K562 (cell line): ENCODE data around the gene TRUB2. TPM values are rescaled to one million over a fixed set of nuclear protein-coding genes. Genes with fewer than 3 reads are reported as not detected.
A peak's percentile ranks its signal among the peaks of the same experiment; 100 is the strongest.

Experiments
- BRCA1 ChIP-seq, 2 experiments: fragments of 450-650 bp in 1 of 2; sonication (generic) in 1 of 2; formaldehyde crosslinking in 1 of 2; IDR thresholded peaks; 2 replicates each; pipeline versions ENCODE4 v1.5.0 to v1.6.1; 2017 to 2020; ENCODE audit warnings: mild to moderate bottlenecking in 1 of 2, missing genetic modification reagents in 1 of 2
- CBX8 ChIP-seq: fragments of 200-600 bp; sonication (generic); IDR thresholded peaks from 2 replicates; pipeline ENCODE4 v1.6.1; 2012; ENCODE audit warnings: borderline replicate concordance, mixed run types, low read depth, mild to moderate bottlenecking, moderate library complexity, mixed read lengths, low read length, control low read depth, inconsistent platforms; ENCODE audit not compliant: poor library complexity, severe bottlenecking; ENCODE audit errors: extremely low read depth
- MAFK ChIP-seq: IDR thresholded peaks from 2 replicates; pipeline ENCODE4 v1.6.1; 2011; ENCODE audit warnings: low read length, improper control_type of control experiment
- PHF20 ChIP-seq: fragments of 450-650 bp; IDR thresholded peaks from 2 replicates; pipeline ENCODE4 v1.6.1; 2018; ENCODE audit not compliant: partially characterized antibody
- RBM14 ChIP-seq: fragments of 200-400 bp; formaldehyde crosslinking; IDR thresholded peaks from 2 replicates; pipeline ENCODE4 v1.6.1; 2018; ENCODE audit warnings: low read depth, mild to moderate bottlenecking, low read length, moderate library complexity, borderline replicate concordance; ENCODE audit not compliant: insufficient read depth
- SMARCA5 ChIP-seq: fragments of 450-650 bp; IDR thresholded peaks from 2 replicates; pipeline ENCODE4 v1.6.1; 2016
- SP2 ChIP-seq: IDR thresholded peaks from 2 replicates; pipeline ENCODE4 v1.6.1; 2011; ENCODE audit warnings: mild to moderate bottlenecking, low read depth, low read length, moderate library complexity; ENCODE audit not compliant: poor library complexity, severe bottlenecking; ENCODE audit errors: extremely low read depth
- ZBED1 ChIP-seq: IDR thresholded peaks from 2 replicates; pipeline ENCODE4 v1.6.1; 2014
- ZNF561 ChIP-seq: fragments of 450-650 bp; formaldehyde crosslinking; conservative IDR thresholded peaks from 2 replicates; pipeline ENCODE4 v1.4.0; 2020; ENCODE audit warnings: mild to moderate bottlenecking, moderate library complexity
- ZNF644 ChIP-seq: fragments of 200-800 bp; sonication (Bioruptor generic); IDR thresholded peaks from 2 replicates; pipeline ENCODE4 v1.6.1; 2016; ENCODE audit warnings: low read depth, missing genetic modification characterization, missing compliant biosample characterization
- ZNF75A ChIP-seq: fragments of 450-650 bp; formaldehyde crosslinking; IDR thresholded peaks from 2 replicates; pipeline ENCODE4 v1.4.0; 2020; ENCODE audit warnings: mild to moderate bottlenecking
- polyA plus RNA-seq, 8 experiments: library from polyadenylated mRNA; depleted of rRNA in 4 of 8; stranded (reverse) in 5 of 8; unstranded in 3 of 8; fragments of >200 nt; fragmentation: Nextera tagmentation in 2 of 8; fragmentation: Illumina TruSeq in 1 of 8; extraction: Ambion mirVana in 2 of 8; extraction: Trizol in 1 of 8; gene quantifications; 2 replicates each; pipeline versions ENCODE4 v1.2.1 to v1.2.3, GENCODE V29; 2011 to 2014; ENCODE audit warnings: inconsistent platforms in 1 of 8, missing spikeins in 1 of 8
- total RNA-seq, 7 experiments: library from RNA; depleted of rRNA in 6 of 7; stranded (reverse); fragments of >200 nt in 6 of 7; fragmentation: Illumina TruSeq in 2 of 7; extraction: Trizol in 2 of 7; gene quantifications; 2 replicates each; pipeline versions ENCODE4 v1.2.1 to v1.2.3, GENCODE V29; 2011 to 2021; ENCODE audit warnings: low replicate concordance in 1 of 7
- TF ChIP-seq, protein P1 (sequence below): fragments of 250-450 bp; sonication (Bioruptor Pico); IDR thresholded peaks from 2 replicates; pipeline ENCODE4 v1.8.0; 2022; ENCODE audit warnings: moderate library complexity, mild to moderate bottlenecking, inconsistent platforms
- TF ChIP-seq, protein P2 (sequence below): fragments of 250-450 bp; sonication (Bioruptor Pico); IDR thresholded peaks from 2 replicates; pipeline ENCODE4 v1.9.0; 2021; ENCODE audit warnings: mild to moderate bottlenecking, inconsistent platforms
- TF ChIP-seq, protein P3 (sequence below), 3 experiments: fragments of 200-800 bp in 1 of 3; sonication (Bioruptor generic) in 1 of 3; sonication (generic) in 1 of 3; formaldehyde crosslinking in 1 of 3; IDR thresholded peaks; 2 replicates each; pipeline versions ENCODE4 v1.6.1 to v1.8.0; 2016 to 2022; ENCODE audit warnings: mild to moderate bottlenecking in 2 of 3, missing compliant biosample characterization in 2 of 3, missing genetic modification characterization in 2 of 3, missing genetic modification reagents in 1 of 3
- TF ChIP-seq, protein P4 (sequence below): fragments of 450-650 bp; IDR thresholded peaks from 2 replicates; pipeline ENCODE4 v1.6.1; 2018; ENCODE audit not compliant: partially characterized antibody

TRUB2 gene
- total and polyA plus RNA-seq, 9 of the 15 experiments (the other 6 are each of a cell fraction or from before 2014, with no cell fraction given) = 9.3 to 110 (median 63.0) TPM

DNA sequence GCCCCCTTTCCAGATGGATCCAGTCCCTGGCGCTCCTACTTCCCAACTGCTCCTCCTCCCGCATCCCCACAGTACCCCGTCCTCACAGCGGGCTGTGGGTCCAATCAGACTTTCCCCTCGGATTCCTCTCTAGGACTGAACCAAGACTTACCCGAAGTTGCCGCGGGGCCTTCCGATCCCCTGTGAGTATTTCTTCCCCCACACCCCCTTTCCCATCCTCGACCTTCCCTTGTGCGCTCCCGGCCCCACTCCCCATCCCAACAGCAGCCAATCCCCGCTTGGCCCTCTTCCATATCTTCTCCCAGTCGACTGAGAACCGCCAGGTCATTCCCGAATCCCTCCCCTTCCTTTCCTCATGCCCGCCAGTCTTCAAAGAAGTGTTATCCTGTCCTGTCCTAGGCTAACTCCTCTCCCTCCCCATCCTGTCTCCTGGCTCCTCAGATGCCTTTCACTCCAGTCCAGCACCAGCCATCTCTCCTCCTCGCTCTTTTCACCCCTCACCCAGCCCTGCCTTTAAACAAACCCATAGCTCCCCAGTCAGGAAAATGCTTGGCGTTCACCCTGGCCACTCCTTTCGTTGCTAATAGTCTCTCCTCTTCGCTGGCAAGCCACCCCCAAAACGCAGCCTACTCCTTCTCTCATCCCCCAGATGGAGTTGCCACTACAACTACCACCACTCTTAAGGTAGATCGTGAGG is 45.5 kb downstream of the TRUB2 start (continued):
- TF ChIP-seq SP2 (no peak), ZBED1 (no peak), MAFK (0 out of 2 replicates have a peak, but pooled peaks have one; percentile 3), ZNF644 (tag) (no peak), ZNF561 (CRISPR knock-in tag) (no peak; the same call in 1 of the 2 replicates), SMARCA5 (no peak), ZNF75A (CRISPR knock-in tag) (0 out of 2 replicates have a peak, but pooled peaks have one; percentile 11), PHF20 (no peak), RBM14 (no peak), CBX8 (no peak), BRCA1 (IDR thresholded peaks at IDR 0.05) (no peak), BRCA1 (CRISPR knock-in tag; IDR thresholded peaks at IDR 0.05) (no peak)
- TF ChIP-seq, protein P1, sequence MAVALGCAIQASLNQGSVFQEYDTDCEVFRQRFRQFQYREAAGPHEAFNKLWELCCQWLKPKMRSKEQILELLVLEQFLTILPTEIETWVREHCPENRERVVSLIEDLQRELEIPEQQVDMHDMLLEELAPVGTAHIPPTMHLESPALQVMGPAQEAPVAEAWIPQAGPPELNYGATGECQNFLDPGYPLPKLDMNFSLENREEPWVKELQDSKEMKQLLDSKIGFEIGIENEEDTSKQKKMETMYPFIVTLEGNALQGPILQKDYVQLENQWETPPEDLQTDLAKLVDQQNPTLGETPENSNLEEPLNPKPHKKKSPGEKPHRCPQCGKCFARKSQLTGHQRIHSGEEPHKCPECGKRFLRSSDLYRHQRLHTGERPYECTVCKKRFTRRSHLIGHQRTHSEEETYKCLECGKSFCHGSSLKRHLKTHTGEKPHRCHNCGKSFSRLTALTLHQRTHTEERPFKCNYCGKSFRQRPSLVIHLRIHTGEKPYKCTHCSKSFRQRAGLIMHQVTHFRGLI = no peak
- TF ChIP-seq, protein P2, sequence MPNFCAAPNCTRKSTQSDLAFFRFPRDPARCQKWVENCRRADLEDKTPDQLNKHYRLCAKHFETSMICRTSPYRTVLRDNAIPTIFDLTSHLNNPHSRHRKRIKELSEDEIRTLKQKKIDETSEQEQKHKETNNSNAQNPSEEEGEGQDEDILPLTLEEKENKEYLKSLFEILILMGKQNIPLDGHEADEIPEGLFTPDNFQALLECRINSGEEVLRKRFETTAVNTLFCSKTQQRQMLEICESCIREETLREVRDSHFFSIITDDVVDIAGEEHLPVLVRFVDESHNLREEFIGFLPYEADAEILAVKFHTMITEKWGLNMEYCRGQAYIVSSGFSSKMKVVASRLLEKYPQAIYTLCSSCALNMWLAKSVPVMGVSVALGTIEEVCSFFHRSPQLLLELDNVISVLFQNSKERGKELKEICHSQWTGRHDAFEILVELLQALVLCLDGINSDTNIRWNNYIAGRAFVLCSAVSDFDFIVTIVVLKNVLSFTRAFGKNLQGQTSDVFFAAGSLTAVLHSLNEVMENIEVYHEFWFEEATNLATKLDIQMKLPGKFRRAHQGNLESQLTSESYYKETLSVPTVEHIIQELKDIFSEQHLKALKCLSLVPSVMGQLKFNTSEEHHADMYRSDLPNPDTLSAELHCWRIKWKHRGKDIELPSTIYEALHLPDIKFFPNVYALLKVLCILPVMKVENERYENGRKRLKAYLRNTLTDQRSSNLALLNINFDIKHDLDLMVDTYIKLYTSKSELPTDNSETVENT (CRISPR knock-in tag) = no peak
- TF ChIP-seq, protein P3, sequence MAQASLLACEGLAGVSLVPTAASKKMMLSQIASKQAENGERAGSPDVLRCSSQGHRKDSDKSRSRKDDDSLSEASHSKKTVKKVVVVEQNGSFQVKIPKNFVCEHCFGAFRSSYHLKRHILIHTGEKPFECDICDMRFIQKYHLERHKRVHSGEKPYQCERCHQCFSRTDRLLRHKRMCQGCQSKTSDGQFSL (CRISPR knock-in tag; IDR thresholded peaks at IDR 0.05) = no peak
- TF ChIP-seq, protein P3 (tag; IDR thresholded peaks at IDR 0.05) = no peak
- TF ChIP-seq, protein P4, sequence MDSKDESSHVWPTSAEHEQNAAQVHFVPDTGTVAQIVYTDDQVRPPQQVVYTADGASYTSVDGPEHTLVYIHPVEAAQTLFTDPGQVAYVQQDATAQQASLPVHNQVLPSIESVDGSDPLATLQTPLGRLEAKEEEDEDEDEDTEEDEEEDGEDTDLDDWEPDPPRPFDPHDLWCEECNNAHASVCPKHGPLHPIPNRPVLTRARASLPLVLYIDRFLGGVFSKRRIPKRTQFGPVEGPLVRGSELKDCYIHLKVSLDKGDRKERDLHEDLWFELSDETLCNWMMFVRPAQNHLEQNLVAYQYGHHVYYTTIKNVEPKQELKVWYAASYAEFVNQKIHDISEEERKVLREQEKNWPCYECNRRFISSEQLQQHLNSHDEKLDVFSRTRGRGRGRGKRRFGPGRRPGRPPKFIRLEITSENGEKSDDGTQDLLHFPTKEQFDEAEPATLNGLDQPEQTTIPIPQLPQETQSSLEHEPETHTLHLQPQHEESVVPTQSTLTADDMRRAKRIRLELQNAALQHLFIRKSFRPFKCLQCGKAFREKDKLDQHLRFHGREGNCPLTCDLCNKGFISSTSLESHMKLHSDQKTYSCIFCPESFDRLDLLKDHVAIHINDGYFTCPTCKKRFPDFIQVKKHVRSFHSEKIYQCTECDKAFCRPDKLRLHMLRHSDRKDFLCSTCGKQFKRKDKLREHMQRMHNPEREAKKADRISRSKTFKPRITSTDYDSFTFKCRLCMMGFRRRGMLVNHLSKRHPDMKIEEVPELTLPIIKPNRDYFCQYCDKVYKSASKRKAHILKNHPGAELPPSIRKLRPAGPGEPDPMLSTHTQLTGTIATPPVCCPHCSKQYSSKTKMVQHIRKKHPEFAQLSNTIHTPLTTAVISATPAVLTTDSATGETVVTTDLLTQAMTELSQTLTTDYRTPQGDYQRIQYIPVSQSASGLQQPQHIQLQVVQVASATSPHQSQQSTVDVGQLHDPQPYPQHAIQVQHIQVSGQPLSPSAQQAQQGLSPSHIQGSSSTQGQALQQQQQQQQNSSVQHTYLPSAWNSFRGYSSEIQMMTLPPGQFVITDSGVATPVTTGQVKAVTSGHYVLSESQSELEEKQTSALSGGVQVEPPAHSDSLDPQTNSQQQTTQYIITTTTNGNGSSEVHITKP = no peak
